Endothelial cell of umbilical vein (primary cell): ENCODE data around the gene GOLT1A.

Experiments
- CTCF ChIP-seq, 2 donors: IDR thresholded peaks; 1 replicate in 1 of 2; 2 replicates in 1 of 2; pipeline ENCODE4 v1.5.1; 2011; ENCODE audit warnings: low read length in 2 of 2, mild to moderate bottlenecking in 2 of 2, moderate library complexity in 2 of 2, control low read depth in 1 of 2, inconsistent platforms in 1 of 2, low read depth in 1 of 2; ENCODE audit not compliant: insufficient read depth in 1 of 2; ENCODE audit errors: extremely low read depth in 1 of 2
- EZH2 ChIP-seq: IDR thresholded peaks from 2 replicates; pipeline ENCODE4 v1.6.1; 2012; ENCODE audit warnings: borderline replicate concordance, low read depth, mild to moderate bottlenecking, moderate library complexity, low read length, inconsistent platforms; ENCODE audit not compliant: severe bottlenecking
- FOS ChIP-seq: IDR thresholded peaks from 2 replicates; pipeline ENCODE4 v1.6.1; 2011; ENCODE audit warnings: mild to moderate bottlenecking, low read length, moderate library complexity, borderline replicate concordance; ENCODE audit not compliant: insufficient read depth
- GATA2 ChIP-seq: IDR thresholded peaks from 2 replicates; pipeline ENCODE4 v1.7.0; 2011; ENCODE audit warnings: low read depth, mild to moderate bottlenecking, moderate library complexity, mixed read lengths, low read length; ENCODE audit not compliant: insufficient read length, insufficient read depth
- JUN ChIP-seq: IDR thresholded peaks from 2 replicates; pipeline ENCODE4 v1.6.1; 2011; ENCODE audit warnings: borderline replicate concordance, low read depth; ENCODE audit not compliant: insufficient read length, insufficient read depth
- MYC ChIP-seq: IDR thresholded peaks from one replicate; pipeline ENCODE4 v1.6.1; 2011; ENCODE audit warnings: mild to moderate bottlenecking, low read depth, low read length
- POLR2A ChIP-seq: IDR thresholded peaks from 2 replicates; pipeline ENCODE4 v1.6.1; 2012; ENCODE audit warnings: low read depth, mild to moderate bottlenecking, control low read depth, low read length
- POLR2AphosphoS5 ChIP-seq: IDR thresholded peaks from 2 replicates; pipeline ENCODE4 v1.6.1; 2012; ENCODE audit warnings: low read depth, mild to moderate bottlenecking, control low read depth, low read length, moderate library complexity; ENCODE audit not compliant: insufficient read depth

GRCh38 chr1:204205486-204205885, 8.3 kb downstream of the GOLT1A start:
- no peak for TF ChIP-seq POLR2A
- TF ChIP-seq CTCF (IDR thresholded peaks at IDR 0.05; ENCODE audit: extremely low read depth in 1 of 2, insufficient read depth in 1 of 2, low read depth in 1 of 2, low read length in 2 of 2) = no peak
- TF ChIP-seq GATA2 = no peak
- no peak for TF ChIP-seq POLR2AphosphoS5
- no peak for TF ChIP-seq EZH2
- TF ChIP-seq JUN = no peak
- TF ChIP-seq MYC = no peak
- no peak for TF ChIP-seq FOS
